Measurements from ENCODE around the gene CXCL3.

CXCL3 gene

DNA sequence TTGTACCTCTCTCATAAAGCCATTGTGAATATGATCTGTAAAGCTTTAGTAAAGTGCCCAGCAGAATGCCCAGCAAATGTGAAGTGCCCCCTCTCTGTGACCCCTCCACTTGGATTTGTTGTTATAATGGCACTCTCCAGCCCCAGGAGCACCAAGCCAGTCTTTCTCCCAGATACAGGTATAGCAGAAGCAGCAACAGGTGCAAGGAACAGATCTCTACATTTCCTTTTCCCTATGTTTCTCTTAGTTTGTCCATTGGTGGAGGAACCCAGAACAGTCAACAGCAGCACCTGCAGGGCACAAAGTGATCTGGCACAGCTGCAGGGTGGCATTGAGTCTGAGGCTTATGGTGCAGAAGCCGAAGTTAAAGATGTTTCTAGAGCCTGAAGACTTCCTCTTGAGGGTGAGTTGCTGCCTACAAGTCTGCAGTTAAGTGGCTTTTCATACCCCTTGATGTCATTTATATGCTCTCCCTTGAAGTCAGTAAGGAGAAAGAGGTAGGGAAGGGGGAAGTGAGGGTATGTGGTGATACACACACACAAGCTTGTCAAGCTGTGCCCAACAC lies 16.1 kb upstream of the CXCL3 start:
- peaks cover 5% of the 10 kb centered on the region for H3K4me1 ChIP-seq (ENCODE audit: control insufficient read depth, low read depth, low read length)
- no peaks in the 10 kb centered on the region for H3K27me3 ChIP-seq (ENCODE audit: control insufficient read depth, insufficient read depth, low read length)
- H3K36me3 ChIP-seq (ENCODE audit: control insufficient read depth, low read depth, low read length): no peaks in the 10 kb centered on the region
- H3K4me3 ChIP-seq (ENCODE audit: low read length): no peak overlapping the region
- H3K9ac ChIP-seq (ENCODE audit: low read length): no peak overlapping the region
- no peak overlapping the region for H3K27ac ChIP-seq (ENCODE audit: low read length)
- H3K9me3 ChIP-seq (ENCODE audit: control insufficient read depth, low read depth, low read length): no peaks in the 10 kb centered on the region

DNA sequence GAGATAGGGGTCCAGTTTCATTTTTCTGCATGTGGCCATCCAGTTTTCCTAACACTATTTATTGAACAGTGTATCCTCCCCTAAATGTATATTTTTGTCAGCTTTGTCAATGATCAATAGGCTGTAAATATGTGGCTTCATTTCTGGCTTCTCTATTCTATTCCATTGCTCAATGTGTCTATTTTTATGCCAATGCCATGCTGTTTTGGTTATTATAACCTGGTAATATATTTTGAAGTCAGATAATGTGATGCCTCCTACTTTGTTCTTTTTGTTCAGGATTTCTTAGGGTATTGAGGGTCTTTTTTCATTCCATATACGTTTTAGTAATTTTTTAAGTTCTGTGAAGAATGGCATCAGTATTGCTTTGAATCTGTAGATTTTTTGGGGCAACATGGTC lies 8.7 kb upstream of the CXCL3 start:
- no peak overlapping the region for H3K27ac ChIP-seq (ENCODE audit: low read length)
- H3K4me3 ChIP-seq (ENCODE audit: low read length): no peak overlapping the region
- no peaks in the 10 kb centered on the region for H3K27me3 ChIP-seq (ENCODE audit: control insufficient read depth, insufficient read depth, low read length)
- peaks cover 5% of the 10 kb centered on the region for H3K9me3 ChIP-seq (ENCODE audit: control insufficient read depth, low read depth, low read length)
- H3K36me3 ChIP-seq (ENCODE audit: control insufficient read depth, low read depth, low read length): no peaks in the 10 kb centered on the region
- no peaks in the 10 kb centered on the region for H3K4me1 ChIP-seq (ENCODE audit: control insufficient read depth, low read depth, low read length)
- no peak overlapping the region for H3K9ac ChIP-seq (ENCODE audit: low read length)

GRCh38 chr4:74045772-74046171 lies 7.3 kb upstream of the CXCL3 start:
- H3K36me3 ChIP-seq (ENCODE audit: control insufficient read depth, low read depth, low read length): no peaks in the 10 kb centered on the region
- peaks cover 5% of the 10 kb centered on the region for H3K9me3 ChIP-seq (ENCODE audit: control insufficient read depth, low read depth, low read length)
- no peak overlapping the region for H3K9ac ChIP-seq (ENCODE audit: low read length)
- H3K4me1 ChIP-seq (ENCODE audit: control insufficient read depth, low read depth, low read length): no peaks in the 10 kb centered on the region
- no peaks in the 10 kb centered on the region for H3K27me3 ChIP-seq (ENCODE audit: control insufficient read depth, insufficient read depth, low read length)
- no peak overlapping the region for H3K4me3 ChIP-seq (ENCODE audit: low read length)
- no peak overlapping the region for H3K27ac ChIP-seq (ENCODE audit: low read length)

- Histone ChIP-seq H3K4me3 (ENCODE audit: low read length) (no peak overlapping the region), H3K36me3 (ENCODE audit: control insufficient read depth, low read depth, low read length) (no peaks in the 10 kb centered on the region), H3K4me1 (ENCODE audit: control insufficient read depth, low read depth, low read length) (no peaks in the 10 kb centered on the region), H3K27me3 (ENCODE audit: control insufficient read depth, insufficient read depth, low read length) (peaks cover 2% of the 10 kb centered on the region), H3K27ac (ENCODE audit: low read length) (no peak overlapping the region), H3K9me3 (ENCODE audit: control insufficient read depth, low read depth, low read length) (peaks cover 5% of the 10 kb centered on the region), H3K9ac (ENCODE audit: low read length) (no peak overlapping the region)
Observed at GRCh38 chr4:74045247-74045646, 6.8 kb upstream of the CXCL3 start.

GRCh38 chr4:74044677-74045076 lies 6.2 kb upstream of the CXCL3 start:
- Histone ChIP-seq H3K36me3 (ENCODE audit: control insufficient read depth, low read depth, low read length) (no peaks in the 10 kb centered on the region), H3K9ac (ENCODE audit: low read length) (no peak overlapping the region), H3K4me3 (ENCODE audit: low read length) (no peak overlapping the region), H3K9me3 (ENCODE audit: control insufficient read depth, low read depth, low read length) (peaks cover 5% of the 10 kb centered on the region), H3K27ac (ENCODE audit: low read length) (no peak overlapping the region), H3K4me1 (ENCODE audit: control insufficient read depth, low read depth, low read length) (peaks cover 3% of the 10 kb centered on the region), H3K27me3 (ENCODE audit: control insufficient read depth, insufficient read depth, low read length) (peaks cover 4% of the 10 kb centered on the region)

DNA sequence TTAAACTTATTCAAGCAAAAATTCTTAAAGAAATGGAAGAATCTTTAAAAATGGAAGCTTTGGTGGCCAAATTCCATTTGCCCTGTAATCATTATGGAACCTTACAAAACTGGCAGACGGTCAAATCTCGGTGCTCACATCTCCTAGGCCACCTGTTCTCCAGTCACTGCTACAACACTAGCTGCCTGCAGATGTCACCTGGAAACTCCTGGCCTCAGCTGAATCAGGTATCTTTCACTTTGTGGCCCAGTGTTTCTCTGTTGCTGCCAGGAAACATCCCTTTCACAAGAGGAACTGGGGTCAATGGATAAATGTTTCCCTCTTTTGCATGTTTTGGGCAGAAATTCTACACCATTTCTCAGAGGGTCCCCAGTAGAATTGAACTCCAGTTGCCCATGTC lies 4.2 kb upstream of the CXCL3 start:
- no peak overlapping the region for H3K27ac ChIP-seq (ENCODE audit: low read length)
- no peak overlapping the region for H3K4me3 ChIP-seq (ENCODE audit: low read length)
- H3K9ac ChIP-seq (ENCODE audit: low read length): no peak overlapping the region
- peaks cover 14% of the 10 kb centered on the region for H3K4me1 ChIP-seq (ENCODE audit: control insufficient read depth, low read depth, low read length)
- peaks cover 9% of the 10 kb centered on the region for H3K27me3 ChIP-seq (ENCODE audit: control insufficient read depth, insufficient read depth, low read length)
- peaks cover 5% of the 10 kb centered on the region for H3K9me3 ChIP-seq (ENCODE audit: control insufficient read depth, low read depth, low read length)
- H3K36me3 ChIP-seq (ENCODE audit: control insufficient read depth, low read depth, low read length): no peaks in the 10 kb centered on the region

DNA sequence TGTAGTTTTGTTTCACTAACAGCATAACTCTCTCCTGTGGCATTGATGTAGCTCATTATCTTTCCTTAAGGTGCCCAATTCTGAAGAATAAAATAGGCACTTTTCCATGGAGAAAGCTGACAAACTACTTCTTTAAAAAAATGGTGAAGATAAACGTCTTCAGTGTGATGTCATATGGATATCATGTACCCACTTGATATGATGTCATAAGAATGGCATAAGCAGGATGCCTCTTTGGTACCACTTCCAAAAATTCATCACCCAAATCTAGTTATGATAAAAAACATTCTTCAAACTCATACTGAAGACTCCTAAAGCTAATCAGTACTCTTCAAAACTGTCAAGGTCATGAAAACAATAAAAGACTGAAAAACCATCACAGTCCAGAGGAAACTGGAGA lies 2.9 kb upstream of the CXCL3 start:
- no peaks in the 10 kb centered on the region for H3K9me3 ChIP-seq (ENCODE audit: control insufficient read depth, low read depth, low read length)
- H3K9ac ChIP-seq (ENCODE audit: low read length): no peak overlapping the region
- no peak overlapping the region for H3K4me3 ChIP-seq (ENCODE audit: low read length)
- H3K4me1 ChIP-seq (ENCODE audit: control insufficient read depth, low read depth, low read length): peaks cover 23% of the 10 kb centered on the region
- no peak overlapping the region for H3K27ac ChIP-seq (ENCODE audit: low read length)
- peaks cover 9% of the 10 kb centered on the region for H3K27me3 ChIP-seq (ENCODE audit: control insufficient read depth, insufficient read depth, low read length)
- no peaks in the 10 kb centered on the region for H3K36me3 ChIP-seq (ENCODE audit: control insufficient read depth, low read depth, low read length)

GRCh38 chr4:74039315-74039763 lies 850 bp upstream of the CXCL3 start:
- Histone ChIP-seq H3K9me3 (ENCODE audit: control insufficient read depth, low read depth, low read length) (no peaks in the 10 kb centered on the region), H3K36me3 (ENCODE audit: control insufficient read depth, low read depth, low read length) (no peaks in the 10 kb centered on the region), H3K9ac (ENCODE audit: low read length) (peak overlapping the region; percentile 29), H3K4me3 (ENCODE audit: low read length) (peak overlapping the region; percentile 75), H3K27ac (ENCODE audit: low read length) (no peak overlapping the region), H3K27me3 (ENCODE audit: control insufficient read depth, insufficient read depth, low read length) (peaks cover 9% of the 10 kb centered on the region), H3K4me1 (ENCODE audit: control insufficient read depth, low read depth, low read length) (peaks cover 23% of the 10 kb centered on the region)

DNA sequence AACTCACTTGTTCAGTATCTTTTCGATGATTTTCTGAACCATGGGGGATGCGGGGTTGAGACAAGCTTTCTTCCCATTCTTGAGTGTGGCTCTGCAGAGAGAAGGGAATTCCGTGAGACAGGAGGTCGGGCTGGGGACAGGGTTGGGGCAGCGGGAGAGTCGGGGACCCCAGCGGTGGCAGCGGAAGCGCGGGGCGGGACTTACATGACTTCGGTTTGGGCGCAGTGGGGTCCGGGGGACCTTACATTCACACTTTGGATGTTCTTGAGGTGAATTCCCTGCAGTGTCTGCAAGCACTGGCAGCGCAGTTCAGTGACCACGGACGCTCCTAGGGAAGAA lies 434 bp downstream of the CXCL3 start:
- Histone ChIP-seq H3K9ac (ENCODE audit: low read length) (peak overlapping the region; percentile 29), H3K27ac (ENCODE audit: low read length) (no peak overlapping the region), H3K4me3 (ENCODE audit: low read length) (peak overlapping the region; percentile 75), H3K27me3 (ENCODE audit: control insufficient read depth, insufficient read depth, low read length) (peaks cover 9% of the 10 kb centered on the region), H3K36me3 (ENCODE audit: control insufficient read depth, low read depth, low read length) (no peaks in the 10 kb centered on the region), H3K4me1 (ENCODE audit: control insufficient read depth, low read depth, low read length) (peaks cover 23% of the 10 kb centered on the region), H3K9me3 (ENCODE audit: control insufficient read depth, low read depth, low read length) (no peaks in the 10 kb centered on the region)

DNA sequence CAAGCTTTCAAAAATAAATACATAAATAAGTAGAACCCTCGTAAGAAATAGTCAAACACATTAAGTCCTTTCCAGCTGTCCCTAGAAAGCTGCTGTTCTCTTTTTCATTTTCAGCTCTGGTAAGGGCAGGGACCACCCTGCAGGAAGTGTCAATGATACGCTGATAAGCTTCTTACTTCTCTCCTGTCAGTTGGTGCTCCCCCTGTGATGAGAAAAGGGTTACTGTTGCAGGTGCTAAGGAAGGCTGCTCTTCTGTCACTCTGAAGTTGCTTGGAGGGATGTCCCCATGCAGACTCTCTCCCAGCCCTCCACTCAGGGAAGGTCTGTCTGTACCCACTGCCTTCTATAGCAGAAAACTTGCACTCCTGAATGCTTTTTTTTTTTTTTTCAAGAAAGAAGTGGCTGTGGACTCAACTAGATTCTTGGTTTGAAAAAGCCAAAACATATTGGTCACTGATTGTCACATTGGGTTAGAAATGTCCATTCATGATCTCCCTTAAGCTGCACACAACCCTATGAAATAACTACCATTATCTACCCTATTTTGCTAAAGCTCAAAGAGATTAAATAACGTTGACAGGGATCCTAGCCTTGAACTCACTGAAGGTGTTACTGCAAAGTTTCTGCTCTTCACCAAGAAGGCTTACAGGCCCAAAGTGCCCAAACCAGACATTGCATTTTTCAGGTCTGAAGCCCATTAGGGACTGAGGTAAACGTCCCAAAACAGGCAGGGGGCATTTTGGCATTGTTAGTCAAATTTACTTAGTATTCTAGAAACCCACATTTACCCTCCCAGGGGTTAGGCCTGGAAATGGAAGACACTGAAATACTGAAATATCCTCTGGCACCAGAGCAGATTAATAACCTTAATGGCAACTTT lies 1.2 kb downstream of the CXCL3 start:
- H3K27ac ChIP-seq (ENCODE audit: low read length): no peak overlapping the region
- H3K4me3 ChIP-seq (ENCODE audit: low read length): peak overlapping the region; percentile 75
- no peaks in the 10 kb centered on the region for H3K36me3 ChIP-seq (ENCODE audit: control insufficient read depth, low read depth, low read length)
- peak overlapping the region; percentile 29 for H3K9ac ChIP-seq (ENCODE audit: low read length)
- no peaks in the 10 kb centered on the region for H3K9me3 ChIP-seq (ENCODE audit: control insufficient read depth, low read depth, low read length)
- H3K4me1 ChIP-seq (ENCODE audit: control insufficient read depth, low read depth, low read length): peaks cover 23% of the 10 kb centered on the region
- H3K27me3 ChIP-seq (ENCODE audit: control insufficient read depth, insufficient read depth, low read length): peaks cover 9% of the 10 kb centered on the region

DNA sequence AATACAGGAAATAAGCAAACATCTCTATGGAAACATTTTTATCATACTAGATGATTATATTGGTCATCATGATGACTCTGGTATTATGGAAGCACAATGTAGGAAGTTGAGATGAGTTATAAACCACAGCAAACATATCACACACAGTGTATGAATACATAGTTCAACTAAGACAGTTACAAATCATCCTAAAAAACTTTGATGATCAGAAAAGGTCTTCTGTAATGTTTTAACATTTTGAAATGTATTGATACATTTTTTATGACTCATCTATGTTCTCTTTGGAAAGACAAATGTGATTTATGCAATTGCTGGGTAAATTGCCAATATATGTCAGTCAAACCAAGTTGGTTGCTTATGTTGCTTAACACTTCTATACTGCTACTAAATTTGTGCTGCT lies 4.8 kb downstream of the CXCL3 start:
- no peaks in the 10 kb centered on the region for H3K36me3 ChIP-seq (ENCODE audit: control insufficient read depth, low read depth, low read length)
- no peak overlapping the region for H3K27ac ChIP-seq (ENCODE audit: low read length)
- H3K9me3 ChIP-seq (ENCODE audit: control insufficient read depth, low read depth, low read length): no peaks in the 10 kb centered on the region
- H3K9ac ChIP-seq (ENCODE audit: low read length): no peak overlapping the region
- peaks cover 12% of the 10 kb centered on the region for H3K4me1 ChIP-seq (ENCODE audit: control insufficient read depth, low read depth, low read length)
- H3K4me3 ChIP-seq (ENCODE audit: low read length): no peak overlapping the region
- no peaks in the 10 kb centered on the region for H3K27me3 ChIP-seq (ENCODE audit: control insufficient read depth, insufficient read depth, low read length)

DNA sequence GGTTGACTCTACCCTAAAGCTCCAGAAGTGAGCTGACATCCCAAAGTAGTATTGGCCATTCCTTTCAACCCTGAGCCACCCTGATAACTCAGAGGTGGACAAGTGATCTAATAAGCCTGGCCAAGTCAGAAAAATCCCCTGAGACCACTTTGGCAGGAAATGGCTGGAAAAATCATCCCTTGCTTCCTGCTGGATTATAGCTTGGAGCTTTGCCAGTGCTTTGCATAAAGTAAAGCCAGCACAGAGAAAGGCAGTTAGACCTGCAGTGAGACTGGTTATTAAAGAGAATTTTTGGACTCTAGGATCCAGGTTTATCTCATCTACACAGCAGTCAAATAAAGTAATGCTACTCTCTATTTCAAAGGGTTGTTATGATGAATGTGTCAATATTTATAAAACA lies 6.4 kb downstream of the CXCL3 start:
- Histone ChIP-seq H3K4me3 (ENCODE audit: low read length) (no peak overlapping the region), H3K4me1 (ENCODE audit: control insufficient read depth, low read depth, low read length) (peaks cover 3% of the 10 kb centered on the region), H3K9ac (ENCODE audit: low read length) (no peak overlapping the region), H3K27ac (ENCODE audit: low read length) (no peak overlapping the region), H3K9me3 (ENCODE audit: control insufficient read depth, low read depth, low read length) (no peaks in the 10 kb centered on the region), H3K36me3 (ENCODE audit: control insufficient read depth, low read depth, low read length) (no peaks in the 10 kb centered on the region), H3K27me3 (ENCODE audit: control insufficient read depth, insufficient read depth, low read length) (no peaks in the 10 kb centered on the region)

All from iPS-18a (cell line).